CD4-positive, alpha-beta T cell (primary cell): ENCODE measurements around the gene SRC. TPM values are rescaled to one million over a fixed set of nuclear protein-coding genes. Genes with fewer than 3 reads are reported as not detected.

Experiments
- ATAC-seq: fragments of 200-7000 bp; cut with Tn5 transposase; one replicate; pipeline ENCODE4 v1.10.0; 2022; ENCODE audit warnings: mild to moderate bottlenecking; ENCODE audit not compliant: poor library complexity
- CTCF ChIA-PET: fragments of 350-600 bp; sonication (Branson Sonifier 250); formaldehyde crosslinking; loops from one replicate; lab custom pipeline; 2021; ENCODE audit warnings: antibody characterized with exemption, inconsistent platforms; lab: Charles Lee
- POLR2A ChIA-PET: fragments of 350-600 bp; sonication (Branson Sonifier 250); formaldehyde crosslinking; loops from one replicate; lab custom pipeline; 2021; ENCODE audit warnings: antibody characterized with exemption, inconsistent platforms; lab: Charles Lee
- DNase-seq, 14 experiments: peaks; one replicate each; pipeline ENCODE4 v3.0.0-alpha.2; 2013 to 2020; ENCODE audit warnings: mixed read lengths in 2 of 14
- H3K27ac ChIP-seq, 2 donors: one replicate each; pipeline versions ENCODE4 v1.5.1 to v1.7.0; 2013; ENCODE audit warnings: low read length in 2 of 2, low read depth in 1 of 2, mild to moderate bottlenecking in 1 of 2
- H3K27me3 ChIP-seq, 2 experiments: 1 replicate in 1 of 2; 2 replicates in 1 of 2; pipeline versions ENCODE4 v1.6.1 to v1.7.0; 2013; ENCODE audit warnings: low read length in 2 of 2, control low read depth in 1 of 2, mild to moderate bottlenecking in 1 of 2, moderate library complexity in 1 of 2; ENCODE audit not compliant: insufficient read depth in 2 of 2, control insufficient read depth in 1 of 2
- H3K36me3 ChIP-seq: one replicate; pipeline ENCODE4 v1.6.1; 2013; ENCODE audit warnings: low read length, control low read depth; ENCODE audit not compliant: insufficient read depth
- H3K4me1 ChIP-seq: one replicate; pipeline ENCODE4 v1.6.1; 2013; ENCODE audit warnings: low read length, control low read depth; ENCODE audit not compliant: insufficient read depth
- H3K4me3 ChIP-seq: one replicate; pipeline ENCODE4 v1.5.1; 2013; ENCODE audit warnings: mild to moderate bottlenecking, low read length, moderate library complexity
- H3K9me3 ChIP-seq, 2 experiments: 1 replicate in 1 of 2; 2 replicates in 1 of 2; pipeline versions ENCODE4 v1.6.1 to v1.7.0; 2013; ENCODE audit warnings: low read length in 2 of 2, mild to moderate bottlenecking in 2 of 2, control low read depth in 1 of 2, moderate library complexity in 1 of 2; ENCODE audit not compliant: control insufficient read depth in 1 of 2, insufficient read depth in 1 of 2
- H3K27ac Mint-ChIP-seq: one replicate; pipeline ENCODE4 v1.8.0; 2020; ENCODE audit warnings: mixed read lengths
- H3K27me3 Mint-ChIP-seq: one replicate; pipeline ENCODE4 v1.8.0; 2021; ENCODE audit warnings: mixed read lengths
- H3K36me3 Mint-ChIP-seq: one replicate; pipeline ENCODE4 v1.8.0; 2021; ENCODE audit warnings: low read depth, mixed read lengths
- H3K4me1 Mint-ChIP-seq: one replicate; pipeline ENCODE4 v1.8.0; 2021; ENCODE audit warnings: low read depth, mixed read lengths
- H3K4me3 Mint-ChIP-seq: one replicate; pipeline ENCODE4 v1.8.0; 2020; ENCODE audit warnings: mild to moderate bottlenecking, mixed read lengths
- H3K9me3 Mint-ChIP-seq: one replicate; pipeline ENCODE4 v1.8.0; 2020; ENCODE audit warnings: mixed read lengths
- intact Hi-C, 2 experiments: fragments of 100-400 bp; cut with DNase I in 1 of 2; cut with micrococcal nuclease in 1 of 2; formaldehyde crosslinking; loops; one replicate each; pipeline versions ENCODE4 v1.15.1 to v1.9.0; 2023 to 2025; cut with DNase I, micrococcal nuclease
- total RNA-seq, 174 experiments: library from RNA in 2 of 174; stranded (reverse) in 2 of 174; gene quantifications; one replicate each; pipeline ENCODE4 v1.2.3 and lab custom pipeline; 2021 to 2026
- TF ChIP-seq, protein P1 (sequence below): fragments of 200-600 bp; IDR thresholded peaks from one replicate; pipeline ENCODE4 v1.8.0; 2022; ENCODE audit warnings: antibody characterized with exemption, mild to moderate bottlenecking

The SRC gene
- total RNA-seq, 2 experiments from 2014 or later: 2.5 to 3.1 TPM

DNA sequence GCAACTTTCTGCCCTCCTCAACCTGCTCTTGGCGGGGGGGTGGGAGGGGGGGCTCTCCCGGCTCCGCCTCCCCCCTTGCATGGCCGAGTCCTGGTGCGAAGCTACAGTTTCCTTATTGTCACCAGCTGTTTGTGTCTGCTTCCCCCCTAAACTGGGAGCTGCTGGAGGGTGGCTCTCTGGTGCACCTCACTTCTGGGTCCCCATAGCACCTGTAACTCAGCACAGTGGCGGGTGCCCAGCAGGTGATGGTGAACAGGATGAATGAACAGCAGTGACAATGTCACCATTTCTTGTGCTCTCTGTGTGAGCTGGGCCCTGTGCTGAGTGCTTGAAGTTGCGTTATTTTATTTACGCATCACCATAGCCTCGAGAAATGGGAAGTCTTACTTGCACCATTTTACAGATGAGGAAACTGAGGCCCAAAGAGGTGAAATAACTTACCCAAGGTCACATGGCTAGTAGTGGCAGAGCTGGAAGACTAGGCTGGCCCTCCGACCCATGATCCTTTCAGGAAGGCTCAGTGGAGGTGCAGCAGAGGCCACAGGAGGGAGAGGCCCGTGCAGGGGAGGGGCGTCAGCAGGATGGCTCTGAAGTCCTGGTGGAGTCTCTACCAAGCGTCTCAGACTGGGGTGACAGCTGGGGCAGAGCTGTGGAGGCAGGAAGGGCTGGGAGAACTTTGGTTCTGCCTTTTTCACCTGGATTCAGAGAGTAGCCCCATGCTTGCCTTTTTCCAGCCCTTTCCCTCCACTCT, 41.8 kb downstream of the SRC start:
- peak in 1 of 14 experiments; percentile 9 for DNase-seq
- no peaks in the 10 kb centered on the region for H3K9me3 Mint-ChIP-seq

DNA sequence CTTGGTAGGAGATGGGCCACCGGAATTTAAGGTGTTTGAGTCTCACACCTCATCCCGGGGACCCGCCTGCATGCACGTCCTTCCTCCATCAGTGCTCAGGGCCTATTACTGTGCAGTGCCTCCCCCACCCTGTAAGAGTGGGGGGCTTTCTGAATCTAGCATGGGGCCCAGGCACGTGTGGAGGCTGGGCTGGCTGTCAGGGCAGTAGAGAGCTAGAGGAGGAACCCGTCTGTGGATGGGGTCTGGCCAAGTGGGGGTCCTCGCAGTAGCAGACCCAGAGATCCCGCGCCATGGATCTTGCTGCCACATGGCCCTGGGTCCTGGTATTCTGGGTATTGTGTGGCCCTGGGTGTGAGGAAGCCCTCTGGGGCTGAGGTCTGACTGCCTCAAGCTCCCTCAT, 42.9 kb downstream of the SRC start:
- DNase-seq (no peak), ATAC-seq (no peak)
- Histone ChIP-seq H3K4me1 (peaks cover 8% of the 10 kb centered on the region), H3K36me3 (no peaks in the 10 kb centered on the region), H3K9me3 (peaks cover 0 to 4% of the 10 kb centered on the region in 2 experiments), H3K27me3 (no peaks in the 10 kb centered on the region), H3K4me3 (no peak overlapping the region), H3K27ac (no peak overlapping the region)
- no peak overlapping the region for H3K27ac Mint-ChIP-seq
- no peaks in the 10 kb centered on the region for H3K9me3 Mint-ChIP-seq
- CTCF ChIA-PET: no interaction called here
- no peaks in the 10 kb centered on the region for H3K36me3 Mint-ChIP-seq
- H3K4me1 Mint-ChIP-seq: peaks cover 7% of the 10 kb centered on the region
- intact Hi-C loops: no loop called here
- no peaks in the 10 kb centered on the region for H3K27me3 Mint-ChIP-seq
- H3K4me3 Mint-ChIP-seq: no peak overlapping the region
- TF ChIP-seq, protein P1, sequence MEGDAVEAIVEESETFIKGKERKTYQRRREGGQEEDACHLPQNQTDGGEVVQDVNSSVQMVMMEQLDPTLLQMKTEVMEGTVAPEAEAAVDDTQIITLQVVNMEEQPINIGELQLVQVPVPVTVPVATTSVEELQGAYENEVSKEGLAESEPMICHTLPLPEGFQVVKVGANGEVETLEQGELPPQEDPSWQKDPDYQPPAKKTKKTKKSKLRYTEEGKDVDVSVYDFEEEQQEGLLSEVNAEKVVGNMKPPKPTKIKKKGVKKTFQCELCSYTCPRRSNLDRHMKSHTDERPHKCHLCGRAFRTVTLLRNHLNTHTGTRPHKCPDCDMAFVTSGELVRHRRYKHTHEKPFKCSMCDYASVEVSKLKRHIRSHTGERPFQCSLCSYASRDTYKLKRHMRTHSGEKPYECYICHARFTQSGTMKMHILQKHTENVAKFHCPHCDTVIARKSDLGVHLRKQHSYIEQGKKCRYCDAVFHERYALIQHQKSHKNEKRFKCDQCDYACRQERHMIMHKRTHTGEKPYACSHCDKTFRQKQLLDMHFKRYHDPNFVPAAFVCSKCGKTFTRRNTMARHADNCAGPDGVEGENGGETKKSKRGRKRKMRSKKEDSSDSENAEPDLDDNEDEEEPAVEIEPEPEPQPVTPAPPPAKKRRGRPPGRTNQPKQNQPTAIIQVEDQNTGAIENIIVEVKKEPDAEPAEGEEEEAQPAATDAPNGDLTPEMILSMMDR: no peak
- POLR2A ChIA-PET: no interaction called here

More for the DNA sequence above, 41.8 kb downstream of the SRC start:
- Mint-ChIP-seq H3K4me3 (no peak overlapping the region), H3K27me3 (no peaks in the 10 kb centered on the region), H3K36me3 (no peaks in the 10 kb centered on the region), H3K27ac (no peak overlapping the region), H3K4me1 (peaks cover 7% of the 10 kb centered on the region)
- Histone ChIP-seq H3K4me3 (no peak overlapping the region), H3K9me3 (peaks cover 0 to 4% of the 10 kb centered on the region in 2 experiments), H3K4me1 (peaks cover 9% of the 10 kb centered on the region), H3K36me3 (no peaks in the 10 kb centered on the region), H3K27ac (no peak overlapping the region), H3K27me3 (no peaks in the 10 kb centered on the region)
- intact Hi-C loops: no loop called here
- ChIA-PET POLR2A (no interaction called here), CTCF (no interaction called here)
- TF ChIP-seq, protein P1: no peak
- ATAC-seq: no peak

DNA sequence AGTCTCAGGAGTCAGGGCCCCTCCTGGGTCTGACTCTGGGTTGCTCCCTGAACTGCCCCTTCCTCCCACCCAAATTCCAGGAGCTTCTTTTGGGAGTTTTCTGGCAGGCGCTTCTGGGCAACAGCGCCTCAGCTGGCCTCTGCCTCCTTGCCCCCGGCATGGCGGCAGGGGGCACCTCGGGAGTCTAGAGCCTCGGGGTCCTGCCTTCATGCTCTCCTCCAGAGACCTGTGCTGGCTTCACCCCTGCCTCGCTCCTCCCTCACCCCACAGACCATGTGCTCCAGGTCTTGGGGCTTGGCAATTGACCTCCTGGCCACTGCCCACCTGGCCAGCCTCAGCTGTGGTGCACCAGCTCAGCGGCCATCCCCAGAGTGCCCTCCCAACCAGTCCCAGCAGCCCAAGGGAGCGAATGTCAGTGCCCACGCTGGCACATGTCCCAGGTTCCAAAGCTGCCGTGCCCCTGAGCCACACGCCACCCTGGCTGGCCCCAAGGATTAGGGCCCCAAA, 43.4 kb downstream of the SRC start:
- H3K9me3 ChIP-seq: peaks cover 0 to 4% of the 10 kb centered on the region in 2 experiments
- H3K36me3 ChIP-seq: no peaks in the 10 kb centered on the region
- H3K4me1 Mint-ChIP-seq: peaks cover 7% of the 10 kb centered on the region
- H3K4me3 Mint-ChIP-seq: no peak overlapping the region
- intact Hi-C loops: no loop called here
- H3K27me3 Mint-ChIP-seq: no peaks in the 10 kb centered on the region
- ATAC-seq (no peak), DNase-seq (no peak)
- H3K27ac ChIP-seq: no peak overlapping the region
- peaks cover 6% of the 10 kb centered on the region for H3K4me1 ChIP-seq
- H3K36me3 Mint-ChIP-seq: no peaks in the 10 kb centered on the region
- no peaks in the 10 kb centered on the region for H3K27me3 ChIP-seq
- H3K4me3 ChIP-seq: no peak overlapping the region
- ChIA-PET CTCF (no interaction called here), POLR2A (no interaction called here)
- TF ChIP-seq, protein P1: no peak
- no peak overlapping the region for H3K27ac Mint-ChIP-seq
- no peaks in the 10 kb centered on the region for H3K9me3 Mint-ChIP-seq
